Neural cell (in vitro differentiated cells): Measurements from ENCODE around the gene EDNRA.

Experiments used
- CTCF ChIP-seq: fragments of 450-650 bp; IDR thresholded peaks from 2 replicates; pipeline ENCODE4 v1.5.1; 2014; ENCODE audit warnings: antibody characterized with exemption, mild to moderate bottlenecking, moderate library complexity; ENCODE audit not compliant: poor library complexity, severe bottlenecking
- POLR2AphosphoS5 ChIP-seq: IDR thresholded peaks from 2 replicates; pipeline ENCODE4 v1.6.1; 2012
- TF ChIP-seq, protein P1 (sequence below): IDR thresholded peaks from 2 replicates; pipeline ENCODE4 v1.6.1; 2012; ENCODE audit warnings: borderline replicate concordance

DNA sequence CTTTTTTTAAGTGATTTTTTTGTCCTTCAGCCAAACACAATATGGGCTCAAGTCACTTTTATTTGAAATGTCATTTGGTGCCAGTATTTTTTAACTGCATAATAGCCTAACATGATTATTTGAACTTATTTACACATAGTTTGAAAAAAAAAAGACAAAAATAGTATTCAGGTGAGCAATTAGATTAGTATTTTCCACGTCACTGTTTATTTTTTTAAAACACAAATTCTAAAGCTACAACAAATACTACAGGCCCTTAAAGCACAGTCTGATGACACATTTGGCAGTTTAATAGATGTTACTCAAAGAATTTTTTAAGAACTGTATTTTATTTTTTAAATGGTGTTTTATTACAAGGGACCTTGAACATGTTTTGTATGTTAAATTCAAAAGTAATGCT is 62.1 kb downstream of the EDNRA start:
- no peak for TF ChIP-seq CTCF
- TF ChIP-seq POLR2AphosphoS5: no peak
- TF ChIP-seq, protein P1, sequence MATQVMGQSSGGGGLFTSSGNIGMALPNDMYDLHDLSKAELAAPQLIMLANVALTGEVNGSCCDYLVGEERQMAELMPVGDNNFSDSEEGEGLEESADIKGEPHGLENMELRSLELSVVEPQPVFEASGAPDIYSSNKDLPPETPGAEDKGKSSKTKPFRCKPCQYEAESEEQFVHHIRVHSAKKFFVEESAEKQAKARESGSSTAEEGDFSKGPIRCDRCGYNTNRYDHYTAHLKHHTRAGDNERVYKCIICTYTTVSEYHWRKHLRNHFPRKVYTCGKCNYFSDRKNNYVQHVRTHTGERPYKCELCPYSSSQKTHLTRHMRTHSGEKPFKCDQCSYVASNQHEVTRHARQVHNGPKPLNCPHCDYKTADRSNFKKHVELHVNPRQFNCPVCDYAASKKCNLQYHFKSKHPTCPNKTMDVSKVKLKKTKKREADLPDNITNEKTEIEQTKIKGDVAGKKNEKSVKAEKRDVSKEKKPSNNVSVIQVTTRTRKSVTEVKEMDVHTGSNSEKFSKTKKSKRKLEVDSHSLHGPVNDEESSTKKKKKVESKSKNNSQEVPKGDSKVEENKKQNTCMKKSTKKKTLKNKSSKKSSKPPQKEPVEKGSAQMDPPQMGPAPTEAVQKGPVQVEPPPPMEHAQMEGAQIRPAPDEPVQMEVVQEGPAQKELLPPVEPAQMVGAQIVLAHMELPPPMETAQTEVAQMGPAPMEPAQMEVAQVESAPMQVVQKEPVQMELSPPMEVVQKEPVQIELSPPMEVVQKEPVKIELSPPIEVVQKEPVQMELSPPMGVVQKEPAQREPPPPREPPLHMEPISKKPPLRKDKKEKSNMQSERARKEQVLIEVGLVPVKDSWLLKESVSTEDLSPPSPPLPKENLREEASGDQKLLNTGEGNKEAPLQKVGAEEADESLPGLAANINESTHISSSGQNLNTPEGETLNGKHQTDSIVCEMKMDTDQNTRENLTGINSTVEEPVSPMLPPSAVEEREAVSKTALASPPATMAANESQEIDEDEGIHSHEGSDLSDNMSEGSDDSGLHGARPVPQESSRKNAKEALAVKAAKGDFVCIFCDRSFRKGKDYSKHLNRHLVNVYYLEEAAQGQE: no peak
